VCaP (cell line): ENCODE results near the gene CD99.
A peak's percentile ranks its signal among the peaks of the same experiment; 100 is the strongest.

Experiments
- H3K27ac ChIP-seq: fragments of 450-650 bp; 2 replicates; pipeline ENCODE4 v1.5.1; 2017
- CTCF ChIP-seq: fragments of 450-650 bp; conservative IDR thresholded peaks from 2 replicates; pipeline ENCODE4 v1.5.1; 2017; ENCODE audit warnings: mild to moderate bottlenecking, moderate library complexity

The CD99 gene

GRCh38 chrX:2690856-2691542 lies at the start of gene CD99:
CD99 (plus strand) TSS chrX:2691295; CDS start chrX:2691361, 66 bp downstream.
- no peak for TF ChIP-seq CTCF
- H3K27ac ChIP-seq = peak within 1 kb of the TSS; percentile 86

- TF ChIP-seq CTCF = no peak
- H3K27ac ChIP-seq = no peak overlapping the region
Measured at GRCh38 chrX:2642146-2642545, 48.9 kb upstream of the CD99 start.

GRCh38 chrX:2642791-2643190 lies 48.3 kb upstream of the CD99 start:
- TF ChIP-seq CTCF = no peak
- no peak overlapping the region for H3K27ac ChIP-seq

GRCh38 chrX:2643880-2644279 lies 47.2 kb upstream of the CD99 start:
- no peak overlapping the region for H3K27ac ChIP-seq

GRCh38 chrX:2645563-2645962 lies 45.5 kb upstream of the CD99 start:
- no peak overlapping the region for H3K27ac ChIP-seq
- no peak for TF ChIP-seq CTCF

More at GRCh38 chrX:2643880-2644279, 47.2 kb upstream of the CD99 start:
- no peak for TF ChIP-seq CTCF

GRCh38 chrX:2647627-2648026 lies 43.5 kb upstream of the CD99 start:
- H3K27ac ChIP-seq = no peak overlapping the region
- TF ChIP-seq CTCF = no peak

GRCh38 chrX:2650037-2650436 lies 41.1 kb upstream of the CD99 start:
- no peak for TF ChIP-seq CTCF
- H3K27ac ChIP-seq = no peak overlapping the region
